Inflammatory macrophage treated with lipopolysaccharide for 4 hours (primary cell): ENCODE measurements around the gene KCNJ1.
A peak's percentile ranks its signal among the peaks of the same experiment; 100 is the strongest.

Experiments used
- DNase-seq: peaks from one replicate; pipeline ENCODE4 v3.0.0-alpha.2; 2020

Gene KCNJ1

GRCh38 chr11:128867277-128867676 lies at the start of gene KCNJ1:
KCNJ1 (minus strand) TSS chr11:128867296; CDS start chr11:128840243, 27,053 bp downstream.
- DNase-seq = no peak

- DNase-seq = no peak
Measured at GRCh38 chr11:128916681-128917080, 49.6 kb upstream of the KCNJ1 start.

- DNase-seq = no peak
Measured at GRCh38 chr11:128916037-128916572, 49.0 kb upstream of the KCNJ1 start.

GRCh38 chr11:128915149-128915521 lies 48.0 kb upstream of the KCNJ1 start:
- DNase-seq = no peak

- no peak for DNase-seq
Measured at GRCh38 chr11:128914216-128915148, 47.4 kb upstream of the KCNJ1 start.

- no peak for DNase-seq
Measured at GRCh38 chr11:128913806-128914205, 46.7 kb upstream of the KCNJ1 start.

GRCh38 chr11:128911701-128912100 lies 44.6 kb upstream of the KCNJ1 start:
- no peak for DNase-seq

GRCh38 chr11:128911239-128911638 lies 44.1 kb upstream of the KCNJ1 start:
- DNase-seq = no peak

GRCh38 chr11:128910576-128910975 lies 43.5 kb upstream of the KCNJ1 start:
- DNase-seq = no peak

- no peak for DNase-seq
Measured at GRCh38 chr11:128909438-128910125, 42.5 kb upstream of the KCNJ1 start.

- peak; percentile 77 for DNase-seq
Measured at GRCh38 chr11:128908391-128909246, 41.5 kb upstream of the KCNJ1 start.

GRCh38 chr11:128907585-128907984 lies 40.5 kb upstream of the KCNJ1 start:
- no peak for DNase-seq

GRCh38 chr11:128906185-128907050 lies 39.3 kb upstream of the KCNJ1 start:
- DNase-seq = peak; percentile 88

- peak; percentile 75 for DNase-seq
Measured at GRCh38 chr11:128905345-128906184, 38.5 kb upstream of the KCNJ1 start.

GRCh38 chr11:128904656-128905344 lies 37.7 kb upstream of the KCNJ1 start:
- DNase-seq = peak; percentile 77

GRCh38 chr11:128904303-128904655 lies 37.2 kb upstream of the KCNJ1 start:
- DNase-seq = no peak

- DNase-seq = peak; percentile 71
Measured at GRCh38 chr11:128903248-128904061, 36.4 kb upstream of the KCNJ1 start.

- DNase-seq = no peak
Measured at GRCh38 chr11:128902515-128903066, 35.5 kb upstream of the KCNJ1 start.
